Vagina (tissue), 2 donors: ENCODE results near the gene EPC1.

Experiments used
- POLR2A ChIP-seq, 2 donors: fragments of 450-650 bp; IDR thresholded peaks; one replicate each; pipeline ENCODE4 v1.6.1; 2017; ENCODE audit warnings: antibody characterized with exemption in 2 of 2, mild to moderate bottlenecking in 2 of 2, moderate library complexity in 2 of 2
- POLR2AphosphoS5 ChIP-seq, 2 donors: sonication (generic); formaldehyde crosslinking; IDR thresholded peaks; one replicate each; pipeline ENCODE4 v1.9.0; 2017; ENCODE audit warnings: antibody characterized with exemption in 2 of 2, mild to moderate bottlenecking in 2 of 2, low read depth in 1 of 2; ENCODE audit not compliant: insufficient read depth in 1 of 2
- TF ChIP-seq, protein P1 (sequence below), 3 experiments: fragments of 450-650 bp in 2 of 3; fragments of 200-600 bp in 1 of 3; sonication (generic) in 1 of 3; IDR thresholded peaks; one replicate each; pipeline ENCODE4 v1.5.1; 2017 to 2019; ENCODE audit warnings: antibody characterized with exemption in 3 of 3, mild to moderate bottlenecking in 2 of 3, moderate library complexity in 2 of 3

DNA sequence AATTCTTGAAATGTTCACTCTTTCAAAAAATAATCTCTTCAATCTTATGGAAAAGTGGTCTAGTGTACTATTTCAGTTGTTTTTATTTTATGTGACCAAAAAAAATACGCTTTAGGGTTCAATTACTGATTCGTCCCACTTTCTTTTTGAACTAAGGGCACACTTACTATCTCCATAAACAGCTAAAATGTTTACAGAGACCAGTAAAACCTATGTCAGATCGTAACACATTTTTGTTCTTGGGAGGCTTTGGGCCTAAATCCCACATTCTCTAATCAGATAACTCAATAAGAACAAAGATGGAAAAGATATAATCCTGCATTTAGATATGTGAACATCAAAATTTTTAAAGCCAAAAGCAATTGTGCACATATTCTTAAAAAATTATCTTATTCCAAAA lies 29.8 kb upstream of the EPC1 start:
- no peak for TF ChIP-seq POLR2A (IDR thresholded peaks at IDR 0.05)
- TF ChIP-seq POLR2AphosphoS5 (IDR thresholded peaks at IDR 0.05; ENCODE audit: insufficient read depth in 1 of 2, low read depth in 1 of 2): no peak
- TF ChIP-seq, protein P1, sequence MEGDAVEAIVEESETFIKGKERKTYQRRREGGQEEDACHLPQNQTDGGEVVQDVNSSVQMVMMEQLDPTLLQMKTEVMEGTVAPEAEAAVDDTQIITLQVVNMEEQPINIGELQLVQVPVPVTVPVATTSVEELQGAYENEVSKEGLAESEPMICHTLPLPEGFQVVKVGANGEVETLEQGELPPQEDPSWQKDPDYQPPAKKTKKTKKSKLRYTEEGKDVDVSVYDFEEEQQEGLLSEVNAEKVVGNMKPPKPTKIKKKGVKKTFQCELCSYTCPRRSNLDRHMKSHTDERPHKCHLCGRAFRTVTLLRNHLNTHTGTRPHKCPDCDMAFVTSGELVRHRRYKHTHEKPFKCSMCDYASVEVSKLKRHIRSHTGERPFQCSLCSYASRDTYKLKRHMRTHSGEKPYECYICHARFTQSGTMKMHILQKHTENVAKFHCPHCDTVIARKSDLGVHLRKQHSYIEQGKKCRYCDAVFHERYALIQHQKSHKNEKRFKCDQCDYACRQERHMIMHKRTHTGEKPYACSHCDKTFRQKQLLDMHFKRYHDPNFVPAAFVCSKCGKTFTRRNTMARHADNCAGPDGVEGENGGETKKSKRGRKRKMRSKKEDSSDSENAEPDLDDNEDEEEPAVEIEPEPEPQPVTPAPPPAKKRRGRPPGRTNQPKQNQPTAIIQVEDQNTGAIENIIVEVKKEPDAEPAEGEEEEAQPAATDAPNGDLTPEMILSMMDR (IDR thresholded peaks at IDR 0.05): no peak
